Measurements from ENCODE around the gene SKAP1.
"Not testable (repeated sequence)": the region's sequence is repeated elsewhere in the genome, so short reads cannot be mapped to it uniquely, and the experiment has no call there.

Gene SKAP1

DNA sequence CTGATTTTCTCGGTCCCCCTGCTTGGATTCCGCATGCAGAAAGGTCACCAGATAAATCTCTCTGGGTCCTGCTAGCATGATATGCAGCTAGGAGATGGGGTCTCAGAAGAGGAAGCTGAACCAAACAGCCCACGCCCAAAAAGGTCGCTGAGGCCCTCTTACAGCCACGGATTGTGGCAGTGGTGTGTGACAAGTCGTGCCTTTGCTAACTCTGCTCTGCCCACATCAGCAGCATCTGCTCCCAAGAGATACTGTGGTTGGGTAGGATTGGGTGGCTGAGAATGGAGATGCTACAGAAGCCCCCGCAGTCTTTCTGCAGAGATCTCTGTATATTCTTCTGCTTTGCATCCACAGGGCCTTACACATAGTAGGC is 15.2 kb upstream of the SKAP1 start:
- DNase-seq, result no peak

DNA sequence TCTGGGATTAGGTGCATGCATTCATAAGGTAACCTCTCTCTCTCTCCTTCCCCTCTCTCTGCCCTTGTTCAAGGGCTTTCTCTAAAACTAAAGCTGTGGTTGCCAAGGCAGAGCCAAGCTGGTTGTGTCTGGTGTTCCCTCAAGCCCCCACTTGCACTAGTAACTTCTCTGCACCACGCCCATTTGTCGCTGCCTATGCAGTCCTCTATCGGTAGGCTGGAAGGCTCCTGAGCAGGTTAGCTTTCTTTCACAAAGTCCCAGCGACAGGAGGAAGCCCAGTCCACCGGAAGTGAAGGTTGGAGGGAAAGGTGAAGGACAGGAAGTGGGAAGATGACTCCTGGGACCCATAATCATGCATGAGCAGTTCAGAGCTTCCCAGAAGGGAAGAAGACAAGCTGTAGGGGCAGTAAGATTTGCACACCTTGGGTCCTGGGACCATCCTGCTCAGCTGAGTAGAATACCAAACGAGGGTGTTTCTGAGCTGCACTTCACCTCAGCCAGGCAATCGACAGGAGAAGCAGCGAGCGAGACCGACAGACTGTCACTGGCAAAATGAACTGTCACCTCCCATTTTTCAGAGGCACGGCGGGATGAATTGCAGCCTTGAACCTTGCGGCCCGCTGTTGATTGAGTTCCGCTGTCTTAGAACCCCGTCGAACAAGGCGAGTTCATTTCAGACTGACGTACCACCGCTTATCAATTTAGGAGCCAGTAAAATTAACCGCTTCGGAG is 14.7 kb upstream of the SKAP1 start:
- DNase-seq, result no peak

DNA sequence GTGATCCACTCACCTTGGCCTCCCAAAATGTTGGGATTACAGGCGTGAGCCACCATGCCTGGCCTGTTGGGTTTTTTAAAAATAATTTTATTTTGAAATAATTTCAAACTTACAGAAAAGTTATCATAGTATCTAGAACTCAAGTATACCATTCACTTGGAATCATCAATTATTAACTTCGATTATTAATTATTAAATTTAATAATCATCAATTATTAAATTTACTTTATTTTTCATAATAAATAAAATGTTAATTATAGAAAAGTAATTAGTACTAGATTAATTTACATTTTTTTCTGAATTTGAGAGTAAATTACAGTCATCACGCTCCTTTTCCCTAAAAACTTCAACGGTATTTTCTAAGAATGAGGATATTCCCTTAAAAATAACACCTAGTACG is 13.7 kb upstream of the SKAP1 start:
- DNase-seq, result no peak

DNA sequence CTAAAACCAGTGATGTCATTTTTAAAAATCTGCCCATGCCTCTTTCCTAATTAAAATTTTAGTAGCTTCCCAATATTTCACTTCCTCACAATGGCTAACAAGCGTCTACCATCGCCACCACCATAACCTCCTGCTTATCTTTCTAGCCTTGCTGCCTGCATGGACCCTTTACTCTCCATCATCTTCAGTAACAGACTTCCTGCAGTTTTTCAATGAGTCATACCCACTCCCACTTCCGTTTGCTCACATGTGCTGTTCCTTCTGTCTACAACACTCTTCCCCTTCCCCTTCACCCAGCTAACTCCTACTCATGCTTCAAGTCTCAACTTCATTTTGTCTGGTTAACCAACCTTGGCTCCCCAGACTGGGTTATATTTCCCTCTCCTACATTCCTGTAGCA is 12.8 kb upstream of the SKAP1 start:
- peak; percentile 54 for DNase-seq

DNA sequence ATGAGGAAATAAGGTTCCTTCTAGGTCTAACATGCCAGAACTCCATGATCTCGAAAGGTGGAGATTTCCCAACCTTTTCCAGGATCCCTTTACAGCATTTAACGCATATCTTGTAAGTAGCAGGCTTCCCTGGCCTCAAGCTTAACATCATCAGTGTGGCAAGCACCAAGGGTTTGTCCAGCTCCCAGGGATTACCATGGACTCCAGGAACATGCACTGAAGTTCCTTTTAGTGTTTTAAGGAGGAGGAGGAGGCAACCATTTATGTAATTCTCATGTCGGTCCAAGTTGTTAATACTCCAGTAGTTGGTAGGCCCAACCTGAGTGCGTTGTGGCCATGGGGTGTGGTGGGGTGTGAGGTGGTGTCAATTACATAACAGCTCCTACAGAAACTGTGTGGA is 11.8 kb upstream of the SKAP1 start:
- DNase-seq, result no peak

DNA sequence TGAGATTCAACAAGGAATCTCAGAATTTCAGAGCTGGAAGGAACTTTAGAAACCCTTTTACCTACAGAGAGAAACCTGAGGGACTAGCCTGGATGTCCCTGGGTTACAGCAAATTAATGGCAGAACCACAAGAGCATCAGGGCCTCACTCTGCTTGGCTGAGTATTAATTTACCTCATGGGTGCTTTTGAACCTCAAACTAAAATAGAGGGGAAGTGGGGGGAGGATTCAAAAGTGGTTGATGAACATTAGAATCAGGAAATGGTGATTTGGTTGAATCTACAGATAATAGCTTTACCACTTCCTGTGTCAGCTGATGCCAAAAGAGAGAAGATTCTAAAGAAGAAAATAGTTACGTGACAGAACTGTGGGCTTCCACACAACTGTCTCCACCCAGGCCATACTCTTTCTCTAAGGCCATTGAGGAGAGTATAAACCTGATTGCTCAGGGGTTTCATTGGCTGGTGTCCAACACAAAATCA is 11.3 kb upstream of the SKAP1 start:
- no peak for DNase-seq

DNA sequence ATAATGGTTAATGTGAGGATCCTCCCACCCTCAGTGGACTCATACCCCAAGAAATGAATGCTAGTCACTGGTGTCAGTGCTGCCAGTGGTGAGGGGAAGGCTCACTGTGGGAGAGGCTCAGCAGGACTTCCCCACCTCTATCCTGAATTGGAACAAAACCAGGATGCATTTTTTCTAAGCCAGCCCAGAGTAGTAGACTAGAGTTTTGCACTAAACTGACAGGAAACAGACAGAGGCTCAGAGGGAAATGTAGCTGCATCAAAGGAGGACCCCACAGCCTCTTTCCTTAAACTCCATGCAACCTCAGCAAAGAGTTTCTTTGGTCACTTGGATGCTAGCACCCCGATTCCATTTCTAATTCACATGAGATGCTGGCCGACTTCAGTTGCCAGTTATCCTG is 10.7 kb upstream of the SKAP1 start:
- DNase-seq, result no peak

DNA sequence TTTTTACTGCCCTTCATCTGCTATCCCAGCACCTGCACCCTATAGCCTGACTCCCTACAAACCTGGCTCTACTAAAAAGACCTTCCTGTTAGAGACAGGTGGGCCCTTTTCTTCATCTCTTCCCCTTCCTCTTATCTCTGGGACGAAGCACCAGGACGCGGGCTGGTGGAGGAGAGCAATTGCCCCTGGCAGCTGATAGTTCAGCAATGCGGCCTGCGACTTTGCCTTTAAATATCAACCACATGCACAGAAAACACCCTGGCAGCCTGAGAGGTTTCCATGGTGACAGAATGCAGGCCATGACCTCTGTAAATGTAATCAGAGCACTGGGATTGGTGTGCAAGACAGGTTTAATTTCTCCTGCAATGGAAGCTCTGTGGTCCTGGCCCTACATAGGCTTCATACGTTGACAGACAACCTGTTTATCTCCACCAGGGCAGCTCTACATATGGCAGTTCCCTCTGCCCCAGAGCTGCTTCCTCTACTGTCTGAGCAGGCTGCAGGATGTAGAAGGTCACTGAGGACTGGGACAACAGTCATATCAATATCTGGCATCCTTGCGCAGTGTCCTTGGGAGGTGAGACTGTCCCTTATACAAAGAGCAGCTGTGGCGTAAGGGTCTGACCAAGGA is 10.0 kb upstream of the SKAP1 start:
- no peak for DNase-seq

DNA sequence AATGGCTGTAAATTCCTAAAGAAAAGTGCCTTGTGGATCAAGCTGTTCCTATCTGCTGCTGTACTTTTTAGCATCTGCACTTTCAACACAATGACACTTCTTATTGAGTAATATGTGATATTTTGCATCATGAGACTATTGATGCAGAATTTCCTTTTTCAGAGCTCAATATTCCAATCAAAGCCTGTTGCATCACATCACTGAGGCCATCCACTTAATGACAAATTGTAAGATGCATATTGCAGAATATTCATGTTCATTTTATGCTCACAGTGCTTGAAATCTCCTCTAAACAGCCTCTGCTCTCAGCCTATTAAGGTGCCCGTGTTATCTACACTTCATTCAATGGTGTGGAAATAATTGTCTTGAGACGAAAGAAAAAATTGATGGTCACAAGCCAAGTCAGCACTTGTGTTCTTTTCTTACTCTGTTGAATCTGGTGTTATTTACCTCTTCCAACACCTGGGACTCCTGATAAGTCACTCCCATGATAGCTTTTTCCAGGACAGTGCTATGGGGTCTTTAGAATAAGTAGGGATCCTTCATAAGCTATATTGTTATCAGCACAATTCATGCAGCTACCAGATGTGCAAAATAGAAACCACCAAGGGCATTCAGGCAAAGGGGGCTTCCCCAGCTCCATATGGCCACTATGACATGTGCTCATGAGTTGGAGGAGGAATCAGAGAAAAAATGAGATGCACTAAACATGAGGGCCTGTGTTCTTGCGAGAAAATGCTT is 9.3 kb upstream of the SKAP1 start:
- DNase-seq, result peak; percentile 56

DNA sequence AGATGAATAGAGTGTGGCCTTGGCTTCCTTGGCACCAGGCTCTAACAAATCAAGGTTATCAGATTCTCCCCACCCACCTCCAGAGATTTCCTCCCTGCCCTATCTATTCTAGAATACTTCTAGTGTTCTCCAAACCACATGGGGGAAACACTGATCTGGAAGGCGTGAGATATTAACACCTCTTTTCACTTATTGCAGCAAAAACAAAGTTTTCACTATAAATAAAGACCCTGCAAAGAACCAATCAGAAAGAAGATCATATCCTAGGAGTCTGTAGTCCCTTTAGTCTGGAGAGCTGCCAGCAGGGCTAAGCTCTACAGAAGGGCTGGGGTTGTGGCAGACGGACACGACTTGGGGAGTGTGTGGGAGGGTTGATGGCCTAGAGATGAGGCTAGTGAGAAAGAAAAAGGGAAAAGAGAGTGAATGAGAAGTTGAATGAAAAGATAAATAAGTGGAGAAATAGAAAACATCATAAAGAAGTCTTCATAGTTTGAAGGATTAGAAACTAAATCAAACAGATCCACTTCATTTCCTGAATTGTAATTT is 8.6 kb upstream of the SKAP1 start:
- no peak for DNase-seq

DNA sequence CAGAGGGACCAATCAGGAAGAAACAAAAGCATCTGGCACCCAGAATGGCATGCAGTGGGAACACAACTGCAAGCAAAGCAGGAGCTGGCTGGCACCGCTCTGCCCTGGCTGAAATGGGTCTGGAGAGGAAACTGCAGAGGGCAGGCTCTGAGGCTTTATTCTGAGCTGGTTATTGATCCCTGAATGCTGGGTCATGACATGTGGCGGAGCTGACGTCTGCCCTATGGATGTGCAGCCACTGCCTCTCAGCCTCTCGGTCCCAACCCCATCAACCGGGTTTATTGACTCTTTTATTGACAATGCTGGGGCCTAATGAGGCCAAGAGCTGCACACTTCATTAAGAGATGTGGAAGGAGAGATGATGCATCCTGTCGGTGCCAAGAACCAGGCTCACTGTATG is 3.9 kb upstream of the SKAP1 start:
- DNase-seq, result no peak

DNA sequence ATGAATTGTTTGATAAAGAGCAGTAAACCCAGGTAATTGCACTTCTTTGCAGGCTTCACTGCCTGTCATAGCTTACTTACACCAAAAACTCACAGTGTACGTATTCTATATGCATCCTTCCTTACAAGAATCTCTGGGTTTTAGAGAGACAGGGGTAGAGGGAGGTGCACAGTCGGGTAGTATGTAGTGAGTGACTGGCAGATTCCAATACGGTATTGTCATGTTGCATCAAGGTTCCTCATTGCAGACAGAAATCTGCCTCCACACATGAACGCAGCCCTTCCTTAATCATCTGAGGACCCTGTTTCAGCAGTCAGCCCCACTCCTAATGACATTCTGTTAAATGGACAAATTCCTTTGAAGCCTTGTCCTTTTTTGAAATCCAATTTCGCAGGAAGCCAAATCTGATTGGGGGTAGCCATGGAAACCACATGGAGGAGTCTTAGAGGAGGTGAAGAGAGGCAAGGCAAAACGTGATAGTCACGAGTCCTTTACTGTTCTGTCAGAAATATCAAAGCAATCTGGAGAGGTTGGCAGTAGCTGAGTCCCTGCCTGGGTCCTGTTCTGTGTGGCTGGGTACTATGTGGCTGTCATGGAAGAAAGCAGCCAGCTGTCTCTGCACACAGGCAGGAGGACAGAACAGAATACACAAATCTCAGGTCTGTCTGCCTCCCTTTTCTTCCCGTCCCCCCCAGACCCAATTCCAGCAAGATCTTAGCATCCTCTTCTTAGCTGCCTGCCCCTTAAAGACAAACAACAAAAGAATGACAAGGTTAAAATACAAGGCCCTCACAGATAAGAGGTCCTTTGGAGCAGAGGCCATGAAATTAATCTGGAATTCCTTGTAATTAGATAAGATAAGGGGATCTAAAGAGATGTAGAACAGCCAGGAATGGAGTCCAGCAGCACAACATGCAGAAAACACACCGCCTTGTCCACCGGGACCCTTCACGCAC is 3.1 kb upstream of the SKAP1 start:
- DNase-seq, result no peak

DNA sequence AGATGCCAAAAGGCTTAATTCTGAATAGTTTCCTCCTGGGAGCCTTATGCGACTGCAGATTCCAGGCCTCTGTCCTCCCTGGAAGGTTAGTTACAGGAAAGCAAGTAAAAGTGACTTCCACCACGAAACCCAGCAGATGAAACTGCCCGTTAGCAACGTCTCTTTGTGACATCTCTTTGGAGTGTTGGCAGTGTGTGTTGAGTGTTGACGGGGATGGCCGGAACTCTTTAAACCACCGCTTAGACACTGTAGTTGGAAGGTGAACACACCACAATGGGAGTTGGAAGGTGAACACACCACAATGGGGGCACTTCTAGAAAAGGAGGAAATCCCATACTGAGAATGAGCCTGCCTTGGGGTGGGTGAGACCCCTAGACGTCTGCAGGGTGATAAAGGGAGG is 858 bp downstream of the SKAP1 start:
- DNase-seq, result no peak

DNA sequence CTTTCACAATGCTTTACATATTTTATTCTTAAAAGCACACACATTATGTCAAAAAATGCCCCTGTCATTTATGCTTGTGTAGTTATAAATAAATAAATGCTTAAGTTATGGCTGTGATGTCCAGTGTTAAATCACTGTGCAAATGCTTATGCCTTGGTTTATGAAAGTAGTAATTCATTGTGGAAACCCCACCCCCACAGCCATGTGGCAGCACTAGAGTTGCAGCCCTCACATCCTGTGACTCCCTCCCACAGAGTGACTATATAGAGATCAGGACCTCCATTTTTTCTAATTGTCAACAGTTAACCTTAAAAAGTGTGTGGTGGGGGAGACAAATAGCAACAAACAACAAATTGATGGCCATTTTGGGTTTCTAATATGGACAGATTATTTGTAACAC is 2.4 kb downstream of the SKAP1 start:
- peak; percentile 55 for DNase-seq

DNA sequence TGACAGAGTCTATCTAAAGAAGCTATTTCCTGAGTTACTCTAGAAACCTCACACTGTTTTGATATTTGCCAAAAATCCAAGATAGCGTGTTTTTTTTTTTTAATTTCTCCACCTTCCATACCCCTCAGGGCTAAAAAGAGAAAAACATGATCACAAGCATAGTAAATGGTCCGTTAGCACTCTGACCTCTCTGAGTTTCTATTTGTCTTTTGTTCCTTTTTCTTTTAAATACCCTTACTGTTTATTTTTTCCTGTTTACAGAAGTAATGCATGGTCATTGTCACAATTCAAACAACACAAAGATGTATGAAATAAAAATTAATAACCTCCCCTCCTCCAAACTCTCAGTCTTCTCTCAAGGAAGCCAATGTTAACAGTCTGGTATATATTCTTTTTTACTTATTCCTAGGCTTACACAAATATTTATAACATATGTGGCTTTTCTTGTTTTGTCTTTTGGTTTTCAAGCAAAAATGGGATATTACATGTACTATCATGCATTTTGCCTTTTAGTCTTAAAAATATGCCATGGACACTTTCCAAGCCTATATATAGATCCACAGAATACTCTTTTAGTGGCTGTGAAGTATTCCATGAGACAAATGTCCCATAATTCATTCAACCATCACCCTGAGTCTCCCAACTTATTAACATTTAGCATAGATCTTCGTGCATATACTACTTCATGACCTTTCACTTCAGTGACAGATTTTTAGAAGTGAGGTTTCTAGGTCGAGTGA is 3.1 kb downstream of the SKAP1 start:
- DNase-seq, result no peak

DNA sequence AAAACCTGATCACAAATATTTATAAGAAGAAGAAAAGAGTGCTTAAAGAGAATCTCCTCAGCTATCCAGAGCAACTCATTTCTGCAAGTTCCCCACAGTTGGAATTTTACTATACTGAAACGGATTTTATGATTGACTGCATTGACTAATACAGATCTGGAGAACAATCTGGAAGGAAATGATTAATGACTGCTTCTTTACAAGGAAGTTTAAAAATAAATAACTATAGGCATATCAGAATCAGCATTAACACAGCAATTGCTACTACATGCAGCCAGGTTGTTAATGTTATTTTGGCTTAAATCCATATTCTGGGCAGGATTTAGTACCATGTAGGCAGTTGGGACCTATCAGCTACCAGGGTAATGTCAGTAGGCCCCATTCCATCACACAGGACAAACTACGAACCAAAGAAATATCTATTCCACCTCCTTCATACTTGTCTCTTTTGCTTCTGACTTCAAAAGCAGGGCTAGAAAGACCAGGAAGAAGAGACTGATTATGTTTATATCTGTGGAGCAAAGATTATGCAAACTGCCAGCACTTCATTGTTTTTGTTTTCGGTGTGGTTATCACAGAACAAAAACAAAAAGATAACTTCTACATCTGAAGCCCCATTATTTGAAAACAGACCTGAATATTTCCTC is 3.9 kb downstream of the SKAP1 start:
- DNase-seq, result no peak

DNA sequence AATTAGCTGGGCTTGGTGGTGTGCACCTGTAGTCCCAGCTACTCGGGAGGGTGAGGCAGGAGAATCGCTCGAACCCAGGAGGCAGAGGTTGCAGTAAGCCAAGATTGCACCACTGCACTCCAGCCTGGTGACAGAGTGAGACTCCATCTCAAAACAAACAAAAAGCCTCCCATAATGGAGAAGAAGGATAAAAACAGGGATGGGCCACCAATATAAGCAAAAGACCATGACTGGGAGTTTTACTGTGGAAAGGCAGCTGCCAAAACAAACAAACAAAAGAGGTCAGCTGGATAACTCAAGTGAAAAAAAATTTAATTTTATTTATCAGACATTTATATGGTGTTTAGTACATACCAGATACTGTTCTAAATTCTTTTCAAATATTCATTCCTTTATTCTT is 8.0 kb downstream of the SKAP1 start:
- not testable (repeated sequence) for DNase-seq

DNA sequence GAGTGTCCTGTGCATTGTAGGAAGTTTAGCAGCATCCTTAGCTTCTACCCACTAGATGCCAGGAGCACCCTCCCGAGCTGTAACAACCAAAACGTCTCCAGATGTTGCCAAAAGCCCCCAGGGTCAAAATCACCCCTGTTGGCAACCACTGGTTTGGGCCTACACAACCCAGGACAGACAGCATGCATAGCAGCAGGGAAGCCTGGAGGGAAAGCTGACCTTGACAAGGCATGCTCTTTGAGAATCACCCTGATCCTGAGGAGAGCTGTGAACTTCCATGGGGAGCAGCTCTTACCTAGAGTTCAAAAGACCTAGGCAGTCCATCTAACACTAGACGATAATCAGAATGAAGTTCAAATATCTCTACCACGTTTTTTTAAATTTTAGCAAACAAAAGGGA is 9.2 kb downstream of the SKAP1 start:
- no peak for DNase-seq

DNA sequence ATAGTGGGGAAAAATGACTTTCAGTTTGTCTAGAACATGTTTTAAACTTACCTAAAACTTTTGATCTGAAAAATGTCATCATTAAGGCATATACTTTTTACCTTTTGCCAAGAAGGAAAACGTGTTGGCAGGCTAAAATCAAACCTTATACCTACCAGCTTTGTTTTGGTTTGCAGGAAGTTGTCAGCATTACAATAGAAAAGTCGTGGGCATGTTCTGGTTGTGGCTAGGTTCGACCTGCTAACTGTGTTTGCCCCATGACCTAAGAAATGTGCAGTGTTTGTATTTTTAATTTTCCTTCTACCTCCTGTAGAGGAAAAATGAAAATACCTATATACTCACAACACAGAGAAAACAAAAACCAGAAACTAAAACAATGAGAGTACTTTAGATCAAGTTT is 13.0 kb downstream of the SKAP1 start:
- DNase-seq, result no peak

DNA sequence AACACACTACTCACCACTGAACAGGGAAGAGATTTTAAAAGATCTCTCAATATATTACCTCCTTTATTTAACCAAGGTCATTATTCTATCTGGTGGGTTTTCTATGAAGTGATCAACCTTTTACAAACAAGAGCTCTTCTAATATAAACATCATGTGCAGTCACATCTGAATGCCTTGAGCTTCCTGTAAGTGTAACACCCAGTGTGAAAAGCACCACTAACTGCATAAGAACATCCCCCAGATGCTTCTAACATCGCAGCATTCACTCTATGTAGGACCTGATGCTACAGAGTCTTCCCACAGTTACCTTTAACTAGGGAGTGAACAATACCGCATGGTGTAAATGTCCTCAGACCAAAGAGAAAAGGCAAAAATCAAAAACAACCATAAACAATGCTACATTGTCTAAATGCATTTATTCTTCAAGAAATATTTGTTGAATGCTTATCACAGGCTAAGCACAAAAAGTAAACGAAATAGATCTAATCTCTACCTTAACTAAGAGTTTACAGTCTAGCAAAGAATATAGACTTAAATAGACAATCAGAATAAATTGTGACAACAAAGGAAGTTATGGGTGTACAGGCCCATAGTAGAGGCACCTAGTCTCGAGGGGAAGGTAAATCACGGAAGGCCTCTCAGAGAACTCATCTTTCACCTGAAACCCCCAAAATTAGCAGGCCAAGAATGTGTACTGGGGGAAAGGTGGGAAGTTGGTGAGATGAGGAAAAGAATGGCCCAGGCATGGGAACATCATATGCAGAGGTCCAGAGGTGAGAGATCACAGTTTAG is 16.2 kb downstream of the SKAP1 start:
- DNase-seq, result no peak

DNA sequence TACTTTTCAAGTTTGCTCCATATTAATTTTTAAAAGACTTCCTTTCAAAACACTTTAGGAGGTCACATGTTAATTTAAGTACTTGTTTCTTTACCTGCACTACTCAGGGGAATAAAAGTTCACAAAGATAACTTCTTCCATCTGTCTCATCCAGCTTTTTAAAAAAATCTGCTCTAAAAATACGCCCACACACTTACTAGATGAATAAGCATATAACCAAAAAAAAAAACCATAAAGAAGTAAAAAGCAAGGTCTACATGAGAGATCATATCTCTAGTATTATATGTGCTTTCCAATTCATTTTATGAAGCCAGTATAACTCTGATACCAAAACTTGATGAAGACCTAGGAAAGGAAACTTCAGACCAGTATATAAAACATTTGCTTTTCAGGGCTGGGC is 17.2 kb downstream of the SKAP1 start:
- no peak for DNase-seq

All from inflammatory macrophage treated with lipopolysaccharide for 4 hours (primary cell).